Stimulated activated CD8-positive, alpha-beta memory T cell treated with anti-CD3 and anti-CD28 coated beads, Interleukin-7, amount 100 ng/mL, for 1 hour (primary cell): ENCODE data around the gene MAGI2.
"Not testable (repeated sequence)": the region's sequence is repeated elsewhere in the genome, so short reads cannot be mapped to it uniquely, and the experiment has no call there.

Experiments
- DNase-seq, 2 donors: peaks; one replicate each; pipeline ENCODE4 v3.0.0-alpha.2; 2020; ENCODE audit warnings: low read depth in 2 of 2

The MAGI2 gene

DNA sequence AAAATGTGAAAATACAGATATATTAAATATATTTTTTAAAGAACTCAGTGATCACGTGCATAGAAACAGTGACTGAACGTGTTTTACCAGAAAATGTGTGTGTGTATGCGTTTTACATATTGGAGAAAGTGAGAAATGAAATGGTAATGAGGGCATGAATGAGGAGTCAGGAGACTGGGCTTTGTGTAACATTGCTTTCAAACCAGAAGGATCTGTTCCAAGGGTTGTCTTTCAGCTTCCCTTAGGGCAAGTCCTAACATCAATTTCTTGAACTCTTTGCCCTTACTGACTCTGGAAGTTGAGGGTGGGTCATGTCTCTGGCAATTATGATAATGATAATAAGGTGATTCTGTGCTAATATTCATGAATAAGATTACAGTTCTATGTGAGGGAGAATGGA is 1097.6 kb downstream of the MAGI2 start:
- no peak for DNase-seq

DNA sequence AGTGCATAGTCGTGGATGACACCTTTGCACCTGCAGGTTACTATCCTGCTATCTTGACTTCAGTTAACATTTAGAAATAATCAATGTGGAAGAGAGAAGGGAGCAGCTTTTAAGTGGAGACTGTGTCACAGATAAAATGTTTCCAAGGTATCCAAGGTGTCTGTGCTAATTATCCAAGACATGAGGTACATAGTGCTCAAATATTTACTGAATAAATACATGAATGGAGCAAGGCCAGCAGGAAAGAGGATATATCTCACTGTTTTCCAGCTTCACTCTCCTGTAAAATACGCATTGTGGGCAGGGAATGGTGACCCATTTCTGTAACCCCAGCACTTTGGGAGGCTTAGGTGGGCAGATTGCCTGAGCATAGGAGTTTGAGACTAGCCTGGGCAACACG is 1102.5 kb downstream of the MAGI2 start:
- DNase-seq = no peak

DNA sequence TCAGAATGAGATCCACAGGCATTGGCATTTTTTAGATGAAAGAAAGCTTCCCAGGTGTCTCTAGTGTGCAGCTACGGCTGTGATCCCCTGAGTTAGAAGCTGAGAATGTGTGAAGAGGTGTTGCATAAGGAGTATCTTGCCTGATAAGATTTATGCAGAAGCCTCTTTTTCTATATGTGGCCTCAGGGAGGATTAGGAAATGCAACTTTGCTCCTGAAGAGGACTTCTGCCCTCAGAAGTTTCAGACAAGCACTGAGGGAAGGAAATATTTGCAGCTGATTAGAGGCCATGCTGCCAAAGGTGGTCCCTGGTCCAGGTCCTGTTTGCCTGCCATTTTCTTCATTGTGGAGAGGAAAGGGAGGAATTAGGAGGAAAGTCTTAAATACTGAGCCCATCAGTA is 1103.1 kb downstream of the MAGI2 start:
- DNase-seq = no peak

DNA sequence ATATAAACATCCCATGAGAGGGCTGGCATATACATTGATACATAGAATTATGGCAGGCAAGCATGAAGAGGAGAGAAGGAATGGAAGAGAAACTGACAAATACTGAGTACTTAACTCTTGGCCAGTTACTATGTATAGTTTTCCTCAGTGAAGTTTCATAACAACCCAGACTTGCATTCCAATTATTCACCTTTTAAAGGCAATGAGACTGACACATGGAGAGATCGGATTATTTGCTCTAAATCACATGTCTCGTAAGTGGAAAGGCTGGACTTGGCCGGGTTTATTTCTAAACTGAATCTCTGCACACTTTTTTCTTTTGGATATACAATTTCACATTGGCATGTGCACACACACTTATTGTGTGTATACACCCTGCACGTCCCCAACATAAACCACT is 1106.6 kb downstream of the MAGI2 start:
- no peak for DNase-seq

DNA sequence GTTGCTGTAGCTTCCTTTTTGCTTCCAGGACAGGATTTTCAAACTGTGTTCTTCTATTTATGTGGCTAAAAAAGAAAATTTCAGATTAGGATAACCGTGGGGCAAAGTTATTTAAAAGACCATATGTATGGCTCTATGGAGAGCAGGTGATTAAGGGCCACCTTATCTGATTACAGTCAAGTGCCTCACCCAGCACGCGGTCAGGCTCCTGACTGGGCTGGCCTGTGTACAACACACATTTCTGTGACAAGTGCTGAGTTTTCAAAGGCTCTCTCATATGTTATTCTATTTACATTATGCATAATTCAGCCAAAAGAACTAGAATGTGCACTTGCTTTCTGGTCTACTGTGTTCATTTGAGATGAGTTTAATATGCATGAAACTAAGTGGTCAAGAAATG is 1107.5 kb downstream of the MAGI2 start:
- no peak for DNase-seq

DNA sequence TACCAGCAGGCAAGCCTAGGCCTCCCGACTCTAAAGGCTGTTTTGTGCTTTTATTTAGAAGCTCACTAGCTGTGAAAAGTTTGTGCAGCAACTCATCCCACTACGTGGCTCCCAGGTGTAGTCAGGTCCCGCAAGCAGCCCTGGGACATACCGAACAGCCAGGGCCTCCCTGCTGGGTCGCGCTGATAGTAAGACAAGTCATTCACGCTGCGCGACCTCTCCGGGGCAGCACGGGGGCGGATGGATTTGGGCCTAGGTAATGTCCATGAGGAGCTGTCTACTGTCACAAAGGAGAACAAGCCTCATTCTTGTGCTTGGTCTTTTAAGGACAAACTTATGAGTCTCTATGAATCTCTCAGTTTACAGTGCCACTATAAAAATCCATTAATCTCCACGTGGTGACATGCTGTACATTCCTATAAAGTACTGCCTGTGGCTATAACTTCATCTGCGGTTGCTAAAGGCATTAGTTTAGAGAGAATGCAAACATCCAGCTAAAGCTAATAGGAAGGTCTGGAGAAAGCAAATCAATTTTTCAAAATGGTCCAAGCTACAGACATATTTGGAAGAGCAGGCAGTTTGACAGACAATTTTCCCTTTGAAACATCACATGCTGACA is 1108.1 kb downstream of the MAGI2 start:
- DNase-seq = no peak

DNA sequence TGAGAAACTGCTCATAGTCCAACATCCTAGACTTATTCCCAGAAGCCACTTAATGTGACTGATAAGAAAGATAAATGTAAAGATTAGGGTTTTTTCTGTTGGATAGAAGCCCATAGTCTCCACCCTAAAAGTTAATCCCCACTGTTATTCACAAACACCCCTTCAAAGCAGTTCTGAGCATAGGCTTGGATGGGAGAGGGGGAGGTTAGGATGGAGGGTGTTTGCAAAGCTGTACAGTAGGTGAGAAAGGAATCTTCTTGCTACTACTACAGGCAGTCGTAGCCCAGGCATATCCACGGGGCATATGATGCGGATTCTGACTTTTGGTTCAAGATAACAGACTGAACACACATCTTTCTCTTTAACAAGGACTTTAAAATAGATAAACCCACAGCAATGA is 1119.0 kb downstream of the MAGI2 start:
- no peak for DNase-seq

DNA sequence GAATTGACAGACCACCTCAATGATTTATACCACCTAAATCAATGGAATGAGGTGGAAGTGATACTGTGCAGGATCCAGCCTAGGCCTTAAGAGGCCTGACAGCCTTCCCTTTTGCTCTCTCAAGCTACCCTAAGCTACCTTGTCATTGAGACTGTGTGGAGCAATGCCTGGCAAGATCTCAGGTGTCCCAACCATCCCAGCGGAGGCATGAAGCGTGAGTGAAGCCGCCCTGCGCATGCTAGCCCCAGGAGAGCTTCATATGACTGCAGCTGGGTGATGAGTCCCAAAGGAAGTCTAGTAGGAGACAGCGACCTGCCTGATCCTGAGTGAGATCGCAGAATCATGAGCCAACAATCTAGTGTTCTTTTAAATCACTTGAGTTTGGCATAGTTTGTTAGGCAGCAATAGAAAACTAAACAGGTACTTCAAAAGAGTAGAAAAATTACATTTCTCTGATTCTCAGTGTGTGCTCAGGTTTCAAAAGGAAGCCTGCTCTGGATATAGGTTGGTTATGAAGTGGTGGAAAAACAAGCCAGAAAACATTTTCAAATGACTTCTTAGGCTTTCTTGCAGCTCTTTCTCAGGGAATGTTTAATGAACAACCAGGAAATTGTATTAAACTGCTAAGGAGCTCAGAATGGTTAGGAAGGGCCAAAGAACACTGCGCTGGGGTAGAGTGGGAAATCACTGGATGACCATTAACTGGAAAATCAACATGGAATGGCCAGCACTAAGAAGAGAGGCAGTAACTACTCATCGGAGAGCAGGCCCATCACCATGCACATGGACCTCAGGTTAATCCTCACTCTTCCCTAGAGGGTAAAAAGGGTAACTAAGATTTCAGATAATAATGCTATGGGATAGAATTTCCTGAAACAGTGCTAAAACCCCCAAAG is 1119.7 kb downstream of the MAGI2 start:
- DNase-seq = no peak

DNA sequence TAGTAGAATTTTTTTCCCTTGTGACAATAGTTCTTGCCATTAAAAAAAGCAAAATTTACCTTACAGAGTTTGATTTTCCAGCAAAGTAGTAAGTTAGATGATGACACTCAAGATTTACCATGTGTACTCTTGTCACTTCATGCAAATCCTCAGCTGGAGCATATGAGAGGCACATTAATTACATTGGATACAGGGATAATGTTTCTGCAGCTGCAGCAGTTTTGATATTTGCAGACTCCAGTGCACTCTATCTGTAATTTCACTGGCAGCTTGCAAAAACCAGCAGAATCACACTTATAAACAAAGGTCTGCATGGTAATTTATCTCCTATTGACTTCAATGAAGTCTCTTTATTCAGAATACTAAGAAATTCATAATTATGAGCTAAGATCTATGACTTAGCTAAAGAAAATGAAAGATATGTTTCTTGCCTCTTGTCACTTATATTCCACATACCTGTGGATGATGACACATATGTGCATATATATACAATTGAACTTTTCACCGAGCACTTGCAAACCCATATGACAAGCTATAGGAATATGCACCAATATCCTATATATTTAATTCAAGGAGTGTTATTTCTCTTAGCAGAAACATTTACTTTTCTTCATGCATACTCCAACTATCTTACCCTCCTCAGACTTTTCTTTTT is 1124.3 kb downstream of the MAGI2 start:
- DNase-seq = no peak

DNA sequence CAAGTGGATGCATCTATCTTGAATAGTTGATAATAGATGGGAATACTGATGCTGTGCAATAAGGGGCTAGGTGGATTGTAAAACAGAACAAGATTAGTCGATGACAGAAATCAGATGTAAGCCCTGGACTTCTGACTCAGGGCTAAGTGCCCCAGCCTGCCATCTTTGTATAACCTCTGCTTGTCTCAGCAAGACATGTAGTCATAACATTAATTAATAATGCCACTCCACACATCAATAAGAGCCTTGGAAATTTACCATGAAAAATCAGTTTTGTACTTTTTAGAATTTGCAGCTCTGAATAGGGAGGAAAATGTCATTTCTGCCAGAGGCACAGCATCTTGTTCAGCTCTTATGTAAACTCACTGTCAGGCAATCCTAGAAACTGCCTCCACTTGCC is 1125.7 kb downstream of the MAGI2 start:
- DNase-seq = no peak

DNA sequence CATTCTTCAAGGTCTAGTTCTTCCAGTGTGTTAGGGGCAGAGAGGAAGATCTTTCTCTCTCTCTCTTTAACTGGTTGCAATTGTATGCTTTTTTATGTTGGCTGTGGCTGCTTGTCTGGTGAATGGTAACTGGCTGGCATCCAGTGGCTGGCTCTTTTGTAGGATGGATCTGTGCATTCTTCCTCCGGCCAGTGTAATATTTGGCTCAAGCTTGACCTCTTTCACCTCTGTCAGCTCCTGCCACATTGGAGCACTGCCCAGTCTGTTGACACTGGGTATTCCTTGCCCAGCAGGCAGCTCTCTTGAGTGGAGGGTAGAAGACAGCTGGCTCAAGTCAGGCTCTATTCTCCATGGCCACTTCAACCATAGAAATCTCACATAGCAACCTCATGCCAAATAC is 1126.6 kb downstream of the MAGI2 start:
- DNase-seq = no peak

DNA sequence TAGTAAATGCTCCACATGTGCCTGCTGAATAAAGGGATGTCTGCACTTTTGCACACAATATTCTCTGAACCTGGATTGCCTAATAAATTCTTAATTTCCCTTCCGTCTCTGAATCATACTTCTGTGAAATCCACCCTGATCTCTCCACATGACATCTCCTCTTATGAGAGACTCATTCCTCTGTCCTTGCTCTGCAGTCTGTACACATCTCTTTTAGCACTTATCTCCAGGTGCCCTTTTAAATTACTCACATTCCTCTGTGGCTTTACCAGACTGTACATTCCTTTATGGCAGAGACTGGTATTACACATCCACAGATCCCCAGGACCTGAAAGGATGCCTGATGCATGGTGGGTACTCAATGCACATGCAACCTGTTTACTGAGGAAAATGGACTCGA is 1127.3 kb downstream of the MAGI2 start:
- DNase-seq = no peak

DNA sequence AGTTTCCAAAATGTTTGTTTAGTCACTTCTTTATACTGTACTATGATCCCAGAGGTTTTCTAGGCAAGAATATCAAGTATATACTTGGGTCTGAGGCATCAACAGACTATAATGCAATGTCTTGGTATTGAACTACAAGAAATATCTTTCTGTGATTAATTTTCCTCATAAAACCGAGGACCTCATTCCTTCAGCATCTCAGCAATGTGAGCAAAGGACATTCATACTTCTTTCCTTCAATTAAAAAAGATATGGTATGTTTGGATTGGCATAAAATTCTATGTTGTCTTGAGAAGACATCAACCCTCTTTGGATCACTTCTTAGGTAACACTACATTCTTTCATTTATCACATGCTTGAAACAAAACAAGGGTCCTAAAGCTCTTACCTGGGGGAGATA is 1130.3 kb downstream of the MAGI2 start:
- DNase-seq = no peak

DNA sequence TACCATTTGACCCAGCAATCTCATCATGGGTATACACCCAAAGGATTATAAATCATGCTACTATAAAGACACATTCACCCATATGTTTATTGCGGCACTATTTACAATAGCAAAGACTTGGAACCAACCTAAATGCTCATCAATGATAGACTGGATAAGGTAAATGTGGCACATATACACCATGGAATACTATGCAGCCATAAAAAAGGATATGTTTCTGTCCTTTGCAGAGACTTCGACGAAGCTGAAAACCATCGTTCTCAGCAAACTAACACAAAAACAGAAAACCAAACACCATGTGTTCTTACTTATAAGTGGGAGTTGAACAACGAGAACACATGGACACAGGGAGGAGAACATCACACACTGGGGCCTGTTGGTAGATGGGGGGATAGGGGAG is 1131.2 kb downstream of the MAGI2 start:
- DNase-seq = not testable (repeated sequence)

DNA sequence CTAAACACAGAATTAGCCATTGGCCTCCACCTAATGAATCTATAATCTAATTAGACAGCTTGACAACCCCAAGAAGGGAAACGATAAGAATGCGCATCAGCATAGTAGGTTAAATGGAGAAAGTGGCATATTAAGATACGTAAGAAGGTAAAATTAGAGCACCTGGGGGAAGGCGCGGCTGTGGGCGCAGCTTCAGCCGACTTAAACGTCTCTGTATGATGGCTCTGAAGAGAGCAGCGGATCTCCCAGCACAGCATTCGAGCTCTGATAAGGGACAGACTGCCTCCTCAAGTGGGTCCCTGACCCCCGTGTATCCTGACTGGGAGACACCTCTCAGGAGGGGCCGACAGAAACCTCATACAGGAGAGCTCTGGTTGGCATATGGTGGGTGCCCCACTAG is 1136.1 kb downstream of the MAGI2 start:
- no peak for DNase-seq

DNA sequence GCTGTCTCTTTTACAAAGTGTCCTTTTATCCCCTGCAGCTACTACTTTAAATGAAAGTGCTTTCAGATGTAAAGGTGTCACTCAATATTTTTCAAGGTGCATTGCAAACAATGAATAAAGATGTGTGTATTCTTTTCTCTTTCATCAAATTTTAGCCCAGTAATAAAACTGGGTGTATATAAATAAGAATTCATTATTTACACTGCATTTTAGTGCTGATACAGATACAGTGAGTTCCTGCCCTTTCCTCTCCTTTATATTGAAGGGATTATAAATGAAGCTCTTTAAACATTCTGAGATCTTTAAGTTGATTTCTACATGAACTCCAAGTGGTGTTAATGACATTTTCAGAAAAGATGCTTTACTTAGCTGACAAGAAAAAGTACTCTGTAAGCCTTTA is 1137.4 kb downstream of the MAGI2 start:
- DNase-seq = no peak

DNA sequence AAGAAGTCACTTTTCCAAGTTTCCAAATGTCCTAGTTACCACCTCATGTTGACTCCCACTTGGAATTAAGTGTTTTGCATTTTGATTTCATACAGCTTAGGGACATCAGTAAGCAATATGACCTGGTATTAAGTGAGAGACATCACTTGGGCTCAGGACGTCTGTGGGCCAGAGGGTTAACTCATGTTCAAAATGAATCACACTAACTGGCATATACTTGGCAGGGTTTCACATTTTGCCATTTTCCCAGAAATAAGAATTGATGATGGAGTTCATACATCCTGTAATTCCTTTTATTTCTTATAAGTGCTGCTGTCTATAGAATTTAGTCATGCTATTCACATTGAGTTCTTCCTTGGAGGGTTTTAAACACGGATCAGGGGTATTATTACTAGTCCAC is 1138.3 kb downstream of the MAGI2 start:
- no peak for DNase-seq

DNA sequence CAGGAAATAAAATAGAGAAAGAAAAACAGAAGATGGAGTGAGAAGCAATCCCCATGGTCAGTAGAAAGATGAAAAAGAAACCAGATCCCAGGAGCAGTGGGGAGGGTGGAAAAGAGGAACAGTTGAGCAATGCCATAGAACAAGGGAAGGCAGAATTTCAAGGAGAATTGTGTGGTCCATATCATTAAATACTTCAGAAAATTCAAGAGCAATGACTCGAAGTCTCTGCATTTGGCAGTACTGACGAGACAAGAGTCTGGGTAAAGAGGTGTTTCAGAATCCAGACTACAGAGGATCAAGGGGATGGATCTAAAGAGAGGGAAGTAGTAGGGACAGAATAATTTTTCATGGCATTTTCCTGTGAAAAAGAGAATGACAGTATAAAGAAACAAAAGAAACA is 1142.3 kb downstream of the MAGI2 start:
- no peak for DNase-seq

DNA sequence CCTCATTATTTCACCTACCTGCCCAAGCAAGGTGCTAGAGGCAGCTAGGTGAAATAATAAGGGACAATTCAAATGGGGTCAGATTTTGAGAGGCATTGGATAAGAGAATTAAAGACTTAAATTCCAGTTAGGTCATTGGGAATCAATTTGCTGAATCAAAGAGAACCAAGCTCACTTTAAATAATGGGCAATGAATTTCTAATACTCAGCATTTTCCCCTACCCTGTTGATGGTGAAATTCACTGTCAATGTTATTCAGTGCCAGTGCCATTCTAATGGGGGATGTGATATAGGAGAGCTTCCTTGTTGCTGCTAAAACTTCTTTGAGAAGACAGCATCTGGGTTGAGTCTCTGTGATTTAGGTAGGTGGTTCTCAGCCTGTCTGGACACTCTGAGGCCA is 1145.6 kb downstream of the MAGI2 start:
- no peak for DNase-seq

DNA sequence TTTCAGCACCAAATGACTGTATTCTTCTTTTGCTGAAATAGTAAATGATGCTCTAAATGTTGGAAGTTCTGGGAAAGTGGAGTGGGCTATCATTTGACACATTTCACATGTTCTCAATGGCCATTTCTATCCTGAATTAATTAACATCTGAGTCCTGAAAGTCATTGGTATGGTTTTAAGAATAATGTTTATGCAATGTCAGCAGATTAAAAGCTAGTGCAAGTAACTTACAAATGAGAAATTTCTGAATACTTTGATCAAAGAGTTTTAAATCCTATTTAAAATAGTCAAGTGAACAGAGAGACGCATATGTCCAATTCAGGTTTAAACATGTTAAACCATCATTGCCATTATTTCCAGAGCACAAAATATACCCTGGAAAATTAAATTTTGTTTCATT is 1146.8 kb downstream of the MAGI2 start:
- DNase-seq = no peak

DNA sequence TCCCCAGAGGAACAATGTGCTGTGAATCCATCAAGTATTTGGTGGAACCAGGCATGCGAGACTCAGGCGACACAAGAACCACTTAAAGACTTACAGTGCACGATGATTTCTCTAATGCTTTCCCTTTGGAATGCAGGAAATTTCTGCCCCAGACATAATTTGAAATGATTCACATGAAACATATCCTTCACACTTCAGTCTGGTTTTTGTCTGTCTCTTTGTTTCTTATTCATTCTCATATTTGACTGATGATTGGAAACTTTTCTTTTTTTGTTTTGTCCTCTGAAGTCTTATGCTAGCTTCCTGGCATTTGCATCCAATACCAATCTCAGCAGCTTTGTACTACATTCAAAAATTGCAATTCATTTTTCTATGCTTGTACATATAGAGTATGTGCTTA is 1152.1 kb downstream of the MAGI2 start:
- DNase-seq = no peak

DNA sequence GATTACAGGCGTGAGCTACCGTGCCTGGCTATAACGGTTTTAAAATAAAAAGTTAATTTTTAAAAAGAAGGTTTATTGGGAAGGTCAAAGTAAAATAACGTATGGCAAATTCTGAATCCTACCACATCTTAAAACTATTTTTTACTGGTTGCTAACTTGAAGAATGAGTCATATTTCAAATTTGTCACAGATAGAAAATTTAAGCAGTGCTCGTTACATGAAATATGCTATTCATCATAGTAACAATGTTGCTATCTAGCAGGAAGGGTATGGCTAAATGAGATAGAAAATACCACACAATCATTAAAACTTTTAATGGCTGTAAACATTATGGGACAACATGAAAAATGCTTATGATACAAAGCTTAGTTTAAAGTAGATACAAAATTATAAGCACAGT is 1154.4 kb downstream of the MAGI2 start:
- no peak for DNase-seq
